Measurements from ENCODE around the gene ZFYVE28. TPM values are rescaled to one million over a fixed set of nuclear protein-coding genes. Genes with fewer than 3 reads are reported as not detected.

Gene ZFYVE28
- total and polyA plus RNA-seq, 3 experiments from 2014 or later, result 12.9 to 14.8 (median 13.2) TPM

GRCh38 chr4:2443061-2443730 lies 24.8 kb upstream of the ZFYVE28 start:
- H3K4me1 ChIP-seq (ENCODE audit: insufficient read depth, low read length), result peaks cover 3% of the 10 kb centered on the region
- H3K27me3 ChIP-seq (ENCODE audit: insufficient read depth, low read length, poor library complexity, severe bottlenecking), result no peaks in the 10 kb centered on the region
- no peak overlapping the region for H3K4me3 Mint-ChIP-seq
- no peak overlapping the region for H3K27ac Mint-ChIP-seq
- H3K4me3 ChIP-seq (ENCODE audit: low read length), result no peak overlapping the region
- ChIA-PET POLR2A (no interaction called here), CTCF (interaction anchor here (0.8 to 6.1 kb wide), 4 partner anchors 19 to 223 kb away, joined by 3 to 39 read pairs (median 4); no protein-coding TSS in a partner anchor)
- H3K4me1 Mint-ChIP-seq, result peaks cover 0 to 4% (median 2%) of the 10 kb centered on the region in 3 donors
- no peaks in the 10 kb centered on the region for H3K36me3 ChIP-seq (ENCODE audit: insufficient read depth, low read length)
- no peaks in the 10 kb centered on the region for H3K36me3 Mint-ChIP-seq
- H3K27ac ChIP-seq (ENCODE audit: low read depth, low read length), result no peak overlapping the region
- H3K27me3 Mint-ChIP-seq, result no peaks in the 10 kb centered on the region
- no peak for DNase-seq
- H3K9me3 ChIP-seq (ENCODE audit: low read length), result no peaks in the 10 kb centered on the region
- no peaks in the 10 kb centered on the region for H3K9me3 Mint-ChIP-seq

- POLR2A ChIA-PET, result no interaction called here
- CTCF ChIA-PET, result interaction anchor here (0.8 to 6.1 kb wide), 10 partner anchors 17 to 222 kb away, joined by 3 to 39 read pairs (median 4); partner anchors contain the start of genes CFAP99, MXD4 and ZFYVE28
- Mint-ChIP-seq H3K4me1 (peaks cover 0 to 4% (median 2%) of the 10 kb centered on the region in 3 donors), H3K9me3 (no peaks in the 10 kb centered on the region), H3K27me3 (no peaks in the 10 kb centered on the region), H3K36me3 (no peaks in the 10 kb centered on the region), H3K4me3 (peak overlapping the region in 1 of 7 donors; percentile 80), H3K27ac (no peak overlapping the region)
- Histone ChIP-seq H3K27me3 (ENCODE audit: insufficient read depth, low read length, poor library complexity, severe bottlenecking) (no peaks in the 10 kb centered on the region), H3K9me3 (ENCODE audit: low read length) (no peaks in the 10 kb centered on the region), H3K36me3 (ENCODE audit: insufficient read depth, low read length) (no peaks in the 10 kb centered on the region), H3K27ac (ENCODE audit: low read depth, low read length) (no peak overlapping the region), H3K4me1 (ENCODE audit: insufficient read depth, low read length) (peaks cover 3% of the 10 kb centered on the region), H3K4me3 (ENCODE audit: low read length) (no peak overlapping the region)
- no peak for DNase-seq
Measured at GRCh38 chr4:2442175-2442993, 23.9 kb upstream of the ZFYVE28 start.

GRCh38 chr4:2441393-2442174 lies 23.1 kb upstream of the ZFYVE28 start:
- DNase-seq, result peak; percentile 58 to 82 (median 66)
- no peak overlapping the region for H3K4me3 ChIP-seq (ENCODE audit: low read length)
- Mint-ChIP-seq H3K4me1 (peaks cover 0 to 4% (median 2%) of the 10 kb centered on the region in 3 donors), H3K36me3 (no peaks in the 10 kb centered on the region), H3K27ac (peak overlapping the region in 2 of 8 donors; percentile 15 to 89), H3K4me3 (peak overlapping the region in 1 of 7 donors; percentile 80), H3K9me3 (no peaks in the 10 kb centered on the region), H3K27me3 (no peaks in the 10 kb centered on the region)
- H3K27me3 ChIP-seq (ENCODE audit: insufficient read depth, low read length, poor library complexity, severe bottlenecking), result no peaks in the 10 kb centered on the region
- H3K27ac ChIP-seq (ENCODE audit: low read depth, low read length), result no peak overlapping the region
- no peaks in the 10 kb centered on the region for H3K9me3 ChIP-seq (ENCODE audit: low read length)
- peaks cover 3% of the 10 kb centered on the region for H3K4me1 ChIP-seq (ENCODE audit: insufficient read depth, low read length)
- no peaks in the 10 kb centered on the region for H3K36me3 ChIP-seq (ENCODE audit: insufficient read depth, low read length)
- POLR2A ChIA-PET, result interaction anchor here (0.7 kb wide), 1 partner anchor 221 kb away, joined by 7 read pairs; no protein-coding TSS in a partner anchor
- CTCF ChIA-PET, result interaction anchor here (0.7 to 6.1 kb wide), 13 partner anchors 10 to 233 kb away, joined by 3 to 39 read pairs (median 3); partner anchors contain the start of genes CFAP99, MXD4 and ZFYVE28

GRCh38 chr4:2438822-2439718 lies 20.6 kb upstream of the ZFYVE28 start:
- Mint-ChIP-seq H3K36me3 (no peaks in the 10 kb centered on the region), H3K4me1 (peaks cover 0 to 4% (median 2%) of the 10 kb centered on the region in 3 donors), H3K4me3 (no peak overlapping the region), H3K27me3 (no peaks in the 10 kb centered on the region), H3K9me3 (no peaks in the 10 kb centered on the region), H3K27ac (no peak overlapping the region)
- Histone ChIP-seq H3K4me3 (ENCODE audit: low read length) (no peak overlapping the region), H3K9me3 (ENCODE audit: low read length) (no peaks in the 10 kb centered on the region), H3K36me3 (ENCODE audit: insufficient read depth, low read length) (no peaks in the 10 kb centered on the region), H3K27ac (ENCODE audit: low read depth, low read length) (no peak overlapping the region), H3K4me1 (ENCODE audit: insufficient read depth, low read length) (peaks cover 3% of the 10 kb centered on the region), H3K27me3 (ENCODE audit: insufficient read depth, low read length, poor library complexity, severe bottlenecking) (no peaks in the 10 kb centered on the region)
- CTCF ChIA-PET, result interaction anchor here (1.5 to 6.1 kb wide), 2 partner anchors 219 kb away, joined by 5 to 39 read pairs; no protein-coding TSS in a partner anchor
- DNase-seq, result no peak
- POLR2A ChIA-PET, result no interaction called here

GRCh38 chr4:2437475-2438215 lies 19.2 kb upstream of the ZFYVE28 start:
- no peak overlapping the region for H3K4me3 Mint-ChIP-seq
- ChIA-PET CTCF (interaction anchor here (1.5 kb wide), 1 partner anchor 217 kb away, joined by 5 read pairs; no protein-coding TSS in a partner anchor), POLR2A (no interaction called here)
- Histone ChIP-seq H3K4me1 (ENCODE audit: insufficient read depth, low read length) (peaks cover 3% of the 10 kb centered on the region), H3K27me3 (ENCODE audit: insufficient read depth, low read length, poor library complexity, severe bottlenecking) (no peaks in the 10 kb centered on the region), H3K27ac (ENCODE audit: low read depth, low read length) (no peak overlapping the region), H3K4me3 (ENCODE audit: low read length) (no peak overlapping the region), H3K9me3 (ENCODE audit: low read length) (no peaks in the 10 kb centered on the region), H3K36me3 (ENCODE audit: insufficient read depth, low read length) (no peaks in the 10 kb centered on the region)
- DNase-seq, result no peak
- no peaks in the 10 kb centered on the region for H3K27me3 Mint-ChIP-seq
- peaks cover 0 to 4% (median 2%) of the 10 kb centered on the region in 3 donors for H3K4me1 Mint-ChIP-seq
- H3K27ac Mint-ChIP-seq, result no peak overlapping the region
- no peaks in the 10 kb centered on the region for H3K36me3 Mint-ChIP-seq
- H3K9me3 Mint-ChIP-seq, result no peaks in the 10 kb centered on the region

- no peaks in the 10 kb centered on the region for H3K27me3 Mint-ChIP-seq
- H3K4me3 Mint-ChIP-seq, result no peak overlapping the region
- Histone ChIP-seq H3K4me3 (ENCODE audit: low read length) (no peak overlapping the region), H3K27me3 (ENCODE audit: insufficient read depth, low read length, poor library complexity, severe bottlenecking) (no peaks in the 10 kb centered on the region), H3K4me1 (ENCODE audit: insufficient read depth, low read length) (peaks cover 3% of the 10 kb centered on the region), H3K36me3 (ENCODE audit: insufficient read depth, low read length) (no peaks in the 10 kb centered on the region), H3K9me3 (ENCODE audit: low read length) (no peaks in the 10 kb centered on the region), H3K27ac (ENCODE audit: low read depth, low read length) (no peak overlapping the region)
- no peaks in the 10 kb centered on the region for H3K9me3 Mint-ChIP-seq
- H3K36me3 Mint-ChIP-seq, result no peaks in the 10 kb centered on the region
- POLR2A ChIA-PET, result no interaction called here
- H3K27ac Mint-ChIP-seq, result no peak overlapping the region
- H3K4me1 Mint-ChIP-seq, result peaks cover 0 to 4% (median 2%) of the 10 kb centered on the region in 3 donors
- no peak for DNase-seq
- CTCF ChIA-PET, result interaction anchor here (0.6 kb wide), 1 partner anchor 23 kb away, joined by 3 read pairs; no protein-coding TSS in a partner anchor
Measured at GRCh38 chr4:2436761-2437474, 18.5 kb upstream of the ZFYVE28 start.
